ENCODE measurements around the gene ARMC5. TPM values are rescaled to one million over a fixed set of nuclear protein-coding genes. Genes with fewer than 3 reads are reported as not detected.

The ARMC5 gene
- total RNA-seq, 2 donors from 2014 or later = 8.8 to 10.8 TPM

DNA sequence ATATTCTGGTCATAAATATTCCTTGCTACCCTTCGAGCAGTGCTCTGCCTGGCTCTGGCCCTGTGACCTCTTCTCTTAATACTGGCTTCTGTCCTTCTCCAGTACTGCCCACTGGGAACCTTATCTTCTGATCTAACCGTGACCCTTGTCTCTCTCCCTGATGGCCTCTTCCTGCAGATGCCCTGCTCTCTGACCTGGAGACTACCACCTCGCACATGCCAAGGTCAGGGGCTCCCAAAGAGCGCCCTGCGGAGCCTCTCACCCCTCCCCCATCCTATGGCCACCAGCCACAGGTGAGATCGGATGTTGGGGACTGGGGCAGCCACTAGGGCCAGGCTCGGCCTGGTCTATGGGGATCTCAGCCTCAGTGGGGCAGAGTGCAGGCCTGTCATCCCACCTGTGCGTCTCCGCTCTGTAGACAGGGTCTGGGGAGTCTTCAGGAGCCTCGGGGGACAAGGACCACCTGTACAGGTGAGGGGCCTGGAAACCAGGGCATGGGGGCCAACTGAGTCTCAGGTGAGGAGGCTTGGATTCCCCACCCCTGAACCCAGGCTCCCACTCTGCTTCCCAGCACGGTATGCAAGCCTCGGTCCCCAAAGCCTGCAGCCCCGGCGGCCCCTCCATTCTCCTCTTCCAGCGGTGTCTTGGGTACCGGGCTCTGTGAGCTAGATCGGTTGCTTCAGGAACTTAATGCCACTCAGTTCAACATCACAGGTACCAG, 14.1 kb downstream of the ARMC5 start:
- peak overlapping the region in 1 of 2 donors; percentile 29 for H3K27ac ChIP-seq
- H3K27me3 ChIP-seq (replicated peaks; ENCODE audit: insufficient read depth) = no peaks in the 10 kb centered on the region
- no peaks in the 10 kb centered on the region for H3K9me3 ChIP-seq
- DNase-seq (ENCODE audit: low spot score) (no peak), ATAC-seq (ENCODE audit: insufficient number of reproducible peaks, low FRiP score, low read depth) (no peak)
- peaks cover 13 to 30% of the 10 kb centered on the region in 2 donors for H3K4me1 ChIP-seq (ENCODE audit: control insufficient read depth in 1 of 2, low read depth in 2 of 2)
- TF ChIP-seq, protein P1, sequence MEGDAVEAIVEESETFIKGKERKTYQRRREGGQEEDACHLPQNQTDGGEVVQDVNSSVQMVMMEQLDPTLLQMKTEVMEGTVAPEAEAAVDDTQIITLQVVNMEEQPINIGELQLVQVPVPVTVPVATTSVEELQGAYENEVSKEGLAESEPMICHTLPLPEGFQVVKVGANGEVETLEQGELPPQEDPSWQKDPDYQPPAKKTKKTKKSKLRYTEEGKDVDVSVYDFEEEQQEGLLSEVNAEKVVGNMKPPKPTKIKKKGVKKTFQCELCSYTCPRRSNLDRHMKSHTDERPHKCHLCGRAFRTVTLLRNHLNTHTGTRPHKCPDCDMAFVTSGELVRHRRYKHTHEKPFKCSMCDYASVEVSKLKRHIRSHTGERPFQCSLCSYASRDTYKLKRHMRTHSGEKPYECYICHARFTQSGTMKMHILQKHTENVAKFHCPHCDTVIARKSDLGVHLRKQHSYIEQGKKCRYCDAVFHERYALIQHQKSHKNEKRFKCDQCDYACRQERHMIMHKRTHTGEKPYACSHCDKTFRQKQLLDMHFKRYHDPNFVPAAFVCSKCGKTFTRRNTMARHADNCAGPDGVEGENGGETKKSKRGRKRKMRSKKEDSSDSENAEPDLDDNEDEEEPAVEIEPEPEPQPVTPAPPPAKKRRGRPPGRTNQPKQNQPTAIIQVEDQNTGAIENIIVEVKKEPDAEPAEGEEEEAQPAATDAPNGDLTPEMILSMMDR (IDR thresholded peaks at IDR 0.05) = no peak
- H3K4me3 ChIP-seq = peak overlapping the region; percentile 100
- peaks cover 48% of the 10 kb centered on the region for H3K36me3 ChIP-seq

DNA sequence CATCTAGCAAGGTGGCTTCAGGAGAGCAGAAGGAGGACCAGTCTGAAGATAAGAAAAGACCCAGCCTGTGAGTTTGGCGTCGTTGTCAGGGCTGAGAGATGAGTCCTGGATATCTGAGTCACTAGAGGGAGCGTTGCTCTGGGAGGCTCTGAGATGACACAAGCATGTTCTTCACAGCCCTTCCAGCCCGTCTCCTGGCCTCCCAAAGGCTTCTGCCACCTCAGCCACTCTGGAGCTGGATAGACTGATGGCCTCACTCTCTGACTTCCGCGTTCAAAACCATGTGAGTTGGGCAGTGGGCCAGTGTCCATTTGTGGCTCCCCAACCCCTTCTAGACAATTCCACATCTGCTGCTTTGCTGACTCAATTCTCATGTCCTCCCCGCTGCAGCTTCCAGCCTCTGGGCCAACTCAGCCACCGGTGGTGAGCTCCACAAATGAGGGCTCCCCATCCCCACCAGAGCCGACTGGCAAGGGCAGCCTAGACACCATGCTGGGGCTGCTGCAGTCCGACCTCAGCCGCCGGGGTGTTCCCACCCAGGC, 14.9 kb downstream of the ARMC5 start:
- Histone ChIP-seq H3K4me1 (ENCODE audit: control insufficient read depth in 1 of 2, low read depth in 2 of 2) (peaks cover 13 to 30% of the 10 kb centered on the region in 2 donors), H3K27me3 (replicated peaks; ENCODE audit: insufficient read depth) (no peaks in the 10 kb centered on the region), H3K9me3 (no peaks in the 10 kb centered on the region), H3K27ac (no peak overlapping the region), H3K36me3 (peaks cover 48% of the 10 kb centered on the region), H3K4me3 (no peak overlapping the region)
- ATAC-seq (ENCODE audit: insufficient number of reproducible peaks, low FRiP score, low read depth) = no peak
- TF ChIP-seq, protein P1 (IDR thresholded peaks at IDR 0.05) = no peak
- DNase-seq (ENCODE audit: low spot score) = no peak

- Histone ChIP-seq H3K9me3 (no peaks in the 10 kb centered on the region), H3K36me3 (peaks cover 48% of the 10 kb centered on the region), H3K27ac (no peak overlapping the region), H3K27me3 (replicated peaks; ENCODE audit: insufficient read depth) (no peaks in the 10 kb centered on the region), H3K4me1 (ENCODE audit: control insufficient read depth in 1 of 2, low read depth in 2 of 2) (peaks cover 13 to 30% of the 10 kb centered on the region in 2 donors), H3K4me3 (no peak overlapping the region)
- TF ChIP-seq, protein P1 (IDR thresholded peaks at IDR 0.05) = no peak
- no peak for DNase-seq (ENCODE audit: low spot score)
- no peak for ATAC-seq (ENCODE audit: insufficient number of reproducible peaks, low FRiP score, low read depth)
Observed at GRCh38 chr16:31474773-31475738, 15.8 kb downstream of the ARMC5 start.

GRCh38 chr16:31475946-31476302, 16.6 kb downstream of the ARMC5 start:
- Histone ChIP-seq H3K36me3 (peaks cover 48% of the 10 kb centered on the region), H3K4me1 (ENCODE audit: control insufficient read depth in 1 of 2, low read depth in 2 of 2) (peaks cover 8 to 28% of the 10 kb centered on the region in 2 donors)

More at GRCh38 chr16:31475946-31476302, 16.6 kb downstream of the ARMC5 start:
- Histone ChIP-seq H3K27ac (no peak overlapping the region), H3K9me3 (no peaks in the 10 kb centered on the region), H3K4me3 (peak overlapping the region; percentile 59), H3K27me3 (replicated peaks; ENCODE audit: insufficient read depth) (no peaks in the 10 kb centered on the region)
- no peak for DNase-seq (ENCODE audit: low spot score)
- no peak for ATAC-seq (ENCODE audit: insufficient number of reproducible peaks, low FRiP score, low read depth)
- TF ChIP-seq, protein P1 (IDR thresholded peaks at IDR 0.05) = no peak

Data from thoracic aorta (tissue), 2 donors.